Transverse colon (tissue), 3 donors: Measurements from ENCODE around the gene FAM170B.

Source experiments
- POLR2A ChIP-seq: fragments of 450-650 bp; IDR thresholded peaks from one replicate; pipeline ENCODE4 v1.6.1; 2016; ENCODE audit warnings: antibody characterized with exemption, mild to moderate bottlenecking, moderate library complexity
- TF ChIP-seq, protein P1 (sequence below), 5 experiments: fragments of 200-600 bp in 3 of 5; fragments of 450-650 bp in 2 of 5; sonication (generic) in 3 of 5; IDR thresholded peaks; 1 replicate in 2 of 5; 2 replicates in 3 of 5; pipeline ENCODE4 v1.5.1; 2016 to 2017; ENCODE audit warnings: antibody characterized with exemption in 5 of 5, inconsistent platforms in 3 of 5, mild to moderate bottlenecking in 2 of 5, moderate library complexity in 1 of 5

- TF ChIP-seq, protein P1, sequence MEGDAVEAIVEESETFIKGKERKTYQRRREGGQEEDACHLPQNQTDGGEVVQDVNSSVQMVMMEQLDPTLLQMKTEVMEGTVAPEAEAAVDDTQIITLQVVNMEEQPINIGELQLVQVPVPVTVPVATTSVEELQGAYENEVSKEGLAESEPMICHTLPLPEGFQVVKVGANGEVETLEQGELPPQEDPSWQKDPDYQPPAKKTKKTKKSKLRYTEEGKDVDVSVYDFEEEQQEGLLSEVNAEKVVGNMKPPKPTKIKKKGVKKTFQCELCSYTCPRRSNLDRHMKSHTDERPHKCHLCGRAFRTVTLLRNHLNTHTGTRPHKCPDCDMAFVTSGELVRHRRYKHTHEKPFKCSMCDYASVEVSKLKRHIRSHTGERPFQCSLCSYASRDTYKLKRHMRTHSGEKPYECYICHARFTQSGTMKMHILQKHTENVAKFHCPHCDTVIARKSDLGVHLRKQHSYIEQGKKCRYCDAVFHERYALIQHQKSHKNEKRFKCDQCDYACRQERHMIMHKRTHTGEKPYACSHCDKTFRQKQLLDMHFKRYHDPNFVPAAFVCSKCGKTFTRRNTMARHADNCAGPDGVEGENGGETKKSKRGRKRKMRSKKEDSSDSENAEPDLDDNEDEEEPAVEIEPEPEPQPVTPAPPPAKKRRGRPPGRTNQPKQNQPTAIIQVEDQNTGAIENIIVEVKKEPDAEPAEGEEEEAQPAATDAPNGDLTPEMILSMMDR (IDR thresholded peaks at IDR 0.05), result no peak
- TF ChIP-seq POLR2A, result no peak
Measured at GRCh38 chr10:49175587-49176309, 41.9 kb upstream of the FAM170B start.
